HepG2 (cell line): Measurements from ENCODE around the gene SERPINB6. TPM values are rescaled to one million over a fixed set of nuclear protein-coding genes. Genes with fewer than 3 reads are reported as not detected.

Experiments used
- ATAC-seq: fragments of 200-7000 bp; cut with Tn5 transposase; 3 replicates; pipeline ENCODE4 v1.9.1; 2020; ENCODE audit warnings: mild to moderate bottlenecking, moderate library complexity
- BruUV-seq: library from RNA; stranded (reverse); fragments of 400-500 nt; replicated peaks from 2 replicates; lab custom pipeline; 2021; lab: Mats Ljungman, UMichigan
- CTCF ChIA-PET: fragments of 300-600 bp; formaldehyde crosslinking; extraction: SDS; loops from one replicate; lab custom pipeline; 2021; ENCODE audit warnings: low total read pairs, inconsistent platforms, low intra/inter-chr PET ratio; lab: Yijun Ruan, JAX
- POLR2A ChIA-PET: fragments of 350-600 bp; sonication (Branson Sonifier 250); formaldehyde crosslinking; loops from one replicate; lab custom pipeline; 2020; ENCODE audit warnings: antibody characterized with exemption, inconsistent platforms; lab: Yijun Ruan, JAX
- DNase-seq: peaks from one replicate; pipeline ENCODE4 v3.0.0-alpha.2; 2015; ENCODE audit warnings: low spot score
- FAIRE-seq: peaks from 3 replicates; lab custom pipeline; 2011; peaks lifted over from hg19 to GRCh38; lab: Jason Lieb, UNC
- H2AFZ ChIP-seq: one replicate; pipeline ENCODE4 v1.6.1; 2011; ENCODE audit warnings: low read length, inconsistent platforms
- H3K27ac ChIP-seq: fragments of 300-600 bp; 3 replicates; pipeline ENCODE4 v1.8.0; 2011; ENCODE audit warnings: mixed run types, mild to moderate bottlenecking, mixed read lengths, low read length, inconsistent platforms; ENCODE audit not compliant: insufficient read depth; ENCODE audit errors: extremely low read length
- H3K27me3 ChIP-seq, 2 experiments: fragments of 200-600 bp in 1 of 2; 2 replicates in 1 of 2; 3 replicates in 1 of 2; pipeline versions ENCODE4 v1.6.0 to v1.8.0; 2011; ENCODE audit warnings: low read length in 2 of 2, mild to moderate bottlenecking in 2 of 2, moderate library complexity in 2 of 2, inconsistent platforms in 1 of 2; ENCODE audit not compliant: insufficient read depth in 2 of 2, control insufficient read depth in 1 of 2
- H3K36me3 ChIP-seq, 2 experiments: fragments of 200-600 bp in 1 of 2; replicated peaks in 1 of 2; 2 replicates in 1 of 2; 3 replicates in 1 of 2; pipeline versions ENCODE4 v1.5.1 to v1.8.0; 2011; ENCODE audit warnings: low read length in 2 of 2, inconsistent platforms in 1 of 2; ENCODE audit not compliant: insufficient read depth in 2 of 2, control insufficient read depth in 1 of 2
- H3K4me1 ChIP-seq: 2 replicates; pipeline ENCODE4 v1.5.1; 2012; ENCODE audit warnings: low read length, inconsistent platforms; ENCODE audit not compliant: insufficient read depth
- H3K4me2 ChIP-seq: 2 replicates; pipeline ENCODE4 v1.6.0; 2011; ENCODE audit warnings: low read depth, low read length, inconsistent platforms
- H3K4me3 ChIP-seq, 3 experiments: fragments of 200-600 bp in 1 of 3; sonication (generic), shearing (Covaris generic) in 1 of 3; replicated peaks in 1 of 3; 2 replicates each; pipeline ENCODE4 v1.5.1; 2011 to 2016; ENCODE audit warnings: low read length in 3 of 3, inconsistent platforms in 2 of 3, low read depth in 2 of 3, mild to moderate bottlenecking in 2 of 3, control low read depth in 1 of 3, mixed read lengths in 1 of 3; ENCODE audit not compliant: insufficient read depth in 1 of 3
- H3K79me2 ChIP-seq: one replicate; pipeline ENCODE4 v1.6.1; 2011; ENCODE audit warnings: low read length, inconsistent platforms; ENCODE audit not compliant: insufficient read depth
- H3K9ac ChIP-seq: 2 replicates; pipeline ENCODE4 v1.6.0; 2011; ENCODE audit warnings: mild to moderate bottlenecking, low read depth, low read length, inconsistent platforms; ENCODE audit not compliant: insufficient read depth
- H3K9me3 ChIP-seq: 2 replicates; pipeline ENCODE4 v1.5.1; 2012; ENCODE audit warnings: mild to moderate bottlenecking, low read length
- H4K20me1 ChIP-seq: 2 replicates; pipeline ENCODE4 v1.6.0; 2011; ENCODE audit warnings: inconsistent platforms, mild to moderate bottlenecking, low read length, moderate library complexity; ENCODE audit not compliant: insufficient read depth
- CREM ChIP-seq, 2 experiments: sonication (generic) in 1 of 2; formaldehyde crosslinking in 1 of 2; IDR thresholded peaks; 2 replicates each; pipeline versions ENCODE4 v1.4.0 to v1.6.1; 2016 to 2020; ENCODE audit warnings: antibody characterized with exemption in 1 of 2, mild to moderate bottlenecking in 1 of 2, missing genetic modification reagents in 1 of 2
- EED ChIP-seq: sonication (generic); formaldehyde crosslinking; IDR thresholded peaks from 2 replicates; pipeline ENCODE4 v1.5.0; 2020; ENCODE audit warnings: mild to moderate bottlenecking, missing genetic modification reagents
- ESRRA ChIP-seq: sonication (generic); formaldehyde crosslinking; IDR thresholded peaks from 2 replicates; pipeline ENCODE4 v1.5.1; 2020; ENCODE audit warnings: mild to moderate bottlenecking, low read depth, missing genetic modification reagents
- GMEB2 ChIP-seq: IDR thresholded peaks from 2 replicates; pipeline ENCODE4 v1.6.1; 2016; ENCODE audit warnings: missing biosample characterization, missing genetic modification reagents, low read depth
- MAFK ChIP-seq, 2 experiments: IDR thresholded peaks in 1 of 2; conservative IDR thresholded peaks in 1 of 2; 2 replicates each; pipeline ENCODE4 v1.6.1; 2011; ENCODE audit warnings: improper control_type of control experiment in 2 of 2, low read length in 2 of 2
- MTA1 ChIP-seq: sonication (generic); formaldehyde crosslinking; IDR thresholded peaks from 2 replicates; pipeline ENCODE4 v1.4.0; 2020; ENCODE audit warnings: missing genetic modification reagents, mild to moderate bottlenecking, borderline replicate concordance
- PLSCR1 ChIP-seq: sonication (generic); formaldehyde crosslinking; IDR thresholded peaks from 2 replicates; pipeline ENCODE4 v1.5.0; 2020; ENCODE audit warnings: missing genetic modification reagents, mild to moderate bottlenecking, borderline replicate concordance
- RFX5 ChIP-seq: IDR thresholded peaks from 2 replicates; pipeline ENCODE4 v1.6.1; 2011; ENCODE audit warnings: low read depth, low read length, improper control_type of control experiment
- RFXAP ChIP-seq: sonication (generic); formaldehyde crosslinking; IDR thresholded peaks from 2 replicates; pipeline ENCODE4 v1.4.0; 2020; ENCODE audit warnings: missing genetic modification reagents, borderline replicate concordance
- RXRA ChIP-seq: sonication (generic); formaldehyde crosslinking; IDR thresholded peaks from 2 replicates; pipeline ENCODE4 v1.5.1; 2020; ENCODE audit warnings: missing genetic modification reagents
- SRSF1 ChIP-seq: fragments of 200-400 bp; formaldehyde crosslinking; optimal IDR thresholded peaks from 2 replicates; pipeline ENCODE3; 2017; ENCODE audit warnings: mild to moderate bottlenecking, low read depth, low read length, moderate library complexity
- ZEB1 ChIP-seq: IDR thresholded peaks from 2 replicates; pipeline ENCODE4 v1.6.1; 2012; ENCODE audit warnings: mild to moderate bottlenecking, low read depth, inconsistent platforms; ENCODE audit not compliant: insufficient replicate concordance
- ZNF121 ChIP-seq: sonication (generic); formaldehyde crosslinking; IDR thresholded peaks from 2 replicates; pipeline ENCODE4 v1.5.0; 2020; ENCODE audit warnings: mild to moderate bottlenecking, missing genetic modification reagents
- ZNF367 ChIP-seq: sonication (generic); formaldehyde crosslinking; IDR thresholded peaks from 2 replicates; pipeline ENCODE4 v1.4.0; 2020; ENCODE audit warnings: missing genetic modification reagents, borderline replicate concordance
- ZNF768 ChIP-seq: sonication (generic); formaldehyde crosslinking; IDR thresholded peaks from 2 replicates; pipeline ENCODE4 v1.4.0; 2020; ENCODE audit warnings: missing genetic modification reagents
- WGBS: methylation state at CpG from one replicate; pipeline ENCODE4 v1.1.6; 2017; ENCODE audit warnings: low lambda C conversion rate; 5-methylcytosine and 5-hydroxymethylcytosine counted together
- in situ Hi-C: cut with HindIII; loops from 2 replicates; pipeline ENCODE4 v1.10.0; 2017; ENCODE audit warnings: low pct_unique_long_range_greater_than_20kb; ENCODE audit not compliant: extremely low pct_ligation_motif_present
- intact Hi-C: fragments of 100-400 bp; cut with micrococcal nuclease; formaldehyde crosslinking; loops from one replicate; pipeline ENCODE4 v1.10.0; 2022; ENCODE audit not compliant: unreplicated experiment
- polyA plus RNA-seq, 8 experiments: library from polyadenylated mRNA; depleted of rRNA in 3 of 8; stranded (reverse) in 7 of 8; unstranded in 1 of 8; fragments of >200 nt; fragmentation: Illumina TruSeq in 4 of 8; extraction: Trizol in 4 of 8; gene quantifications; 2 replicates each; pipeline versions ENCODE4 v1.2.1 to v1.2.3, GENCODE V29; 2011 to 2016; ENCODE audit warnings: low read depth in 4 of 8, missing spikeins in 1 of 8, mixed read lengths in 1 of 8; ENCODE audit not compliant: insufficient read depth in 1 of 8
- total RNA-seq, 5 experiments: library from RNA; depleted of rRNA; stranded (reverse); fragments of >200 nt; fragmentation: Illumina TruSeq; extraction: Trizol; gene quantifications; 2 replicates each; pipeline ENCODE4 v1.2.3, GENCODE V29; 2016; ENCODE audit warnings: low read depth in 1 of 5

SERPINB6 gene
- total and polyA plus RNA-seq, 2 of the 13 experiments (the other 11 are each of a cell fraction or from before 2014, with no cell fraction given): 38.2 to 61.3 TPM

- BruUV-seq: no TSS peak
- CTCF ChIA-PET: no interaction called here
- TF ChIP-seq ZNF768 (CRISPR knock-in tag) (peak; percentile 36; the same call in 1 of the 2 replicates), GMEB2 (no peak)
- Histone ChIP-seq H2AFZ (no peak overlapping the region), H3K4me3 (no peak overlapping the region), H4K20me1 (no peaks in the 10 kb centered on the region), H3K27ac (no peak overlapping the region), H3K4me2 (no peak overlapping the region), H3K4me1 (peaks cover 23% of the 10 kb centered on the region), H3K36me3 (peaks cover 28 to 75% of the 10 kb centered on the region in 2 experiments), H3K27me3 (no peaks in the 10 kb centered on the region), H3K9ac (no peak overlapping the region), H3K9me3 (peaks cover 16% of the 10 kb centered on the region), H3K79me2 (no peaks in the 10 kb centered on the region)
- POLR2A ChIA-PET: interaction anchor here (2.3 kb wide), 1 partner anchor 14 kb away, joined by 13 read pairs; the partner anchor contains the start of gene NQO2
- intact Hi-C loops: no loop called here
- 91% methylated on average over 4 of the region's 4 CpGs for WGBS
- ATAC-seq: no peak
- FAIRE-seq: no peak
- in situ Hi-C loops: no loop called here
- DNase-seq: no peak
Measured at GRCh38 chr6:3014675-3015066, 43.3 kb upstream of the SERPINB6 start.

- Histone ChIP-seq H2AFZ (no peak overlapping the region), H3K27ac (no peak overlapping the region), H3K4me3 (no peak overlapping the region), H3K9ac (no peak overlapping the region; the same call in 1 of the 2 replicates), H3K4me2 (no peak overlapping the region), H4K20me1 (no peaks in the 10 kb centered on the region), H3K27me3 (no peaks in the 10 kb centered on the region), H3K4me1 (peaks cover 27% of the 10 kb centered on the region), H3K9me3 (peaks cover 16% of the 10 kb centered on the region), H3K79me2 (no peaks in the 10 kb centered on the region), H3K36me3 (peaks cover 27 to 69% of the 10 kb centered on the region in 2 experiments)
- ChIA-PET CTCF (no interaction called here), POLR2A (interaction anchor here (0.6 to 2.3 kb wide), 2 partner anchors 13 to 39 kb away, joined by 3 to 13 read pairs; partner anchors contain the start of gene NQO2)
- WGBS: 89% methylated on average over 16 of the region's 18 CpGs
- FAIRE-seq: no peak
- intact Hi-C loops: no loop called here
- ATAC-seq: peak; percentile 20
- no TSS peak for BruUV-seq
- in situ Hi-C loops: no loop called here
- no peak for DNase-seq
- peak; percentile 21; the same call in 1 of the 2 replicates for TF ChIP-seq RXRA (CRISPR knock-in tag)
- TF ChIP-seq MTA1 (CRISPR knock-in tag): peak; percentile 34; the same call in 1 of the 2 replicates
- TF ChIP-seq MAFK (conservative IDR thresholded peaks at IDR 0.05 in 1 of 2, IDR thresholded peaks at IDR 0.05 in 1 of 2; ENCODE audit: low read length in 2 of 2): no peak
- no peak for TF ChIP-seq SRSF1
- TF ChIP-seq RFX5: no peak
- TF ChIP-seq PLSCR1: no peak
- no peak for TF ChIP-seq ZNF367
- TF ChIP-seq RFXAP: 0 out of 2 replicates have a peak, but pooled peaks have one; percentile 29
- TF ChIP-seq ZNF121: no peak
- TF ChIP-seq CREM (IDR thresholded peaks at IDR 0.05): no peak
- no peak for TF ChIP-seq CREM (CRISPR knock-in tag; IDR thresholded peaks at IDR 0.05)
- TF ChIP-seq EED (CRISPR knock-in tag): peak; percentile 56; the same call in 1 of the 2 replicates
- TF ChIP-seq ZEB1: no peak
- TF ChIP-seq ESRRA: peak; percentile 70; the same call in 1 of the 2 replicates
Measured at GRCh38 chr6:3013901-3014674, 42.7 kb upstream of the SERPINB6 start.
